GM18909 (cell line): ENCODE results near the gene MEIS2.

Experiments used
- ATAC-seq: cut with Tn5 transposase; IDR thresholded peaks from one replicate; pipeline ENCODE4 v1.9.1; 2021; ENCODE audit warnings: mild to moderate bottlenecking; ENCODE audit not compliant: unreplicated experiment, poor library complexity

MEIS2 gene

DNA sequence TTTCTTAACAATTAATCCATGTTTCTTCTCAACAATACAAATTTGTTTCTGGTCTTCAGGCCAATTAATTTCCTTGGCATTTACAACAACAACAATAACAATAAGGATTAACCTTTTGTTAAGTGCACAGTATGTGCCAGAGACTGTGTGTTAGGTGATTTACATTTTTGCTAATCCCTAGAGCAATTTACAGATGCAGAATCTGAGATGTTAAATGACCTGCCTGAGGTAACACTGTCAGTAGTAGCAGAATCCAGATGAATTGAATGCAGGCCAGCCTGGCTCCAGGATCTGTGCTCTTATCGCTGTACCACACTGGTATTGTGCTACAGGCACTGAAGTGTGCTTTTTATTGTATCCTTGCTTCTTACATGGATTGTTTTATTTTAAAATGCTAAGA lies 122.2 kb downstream of the MEIS2 start:
- no peak for ATAC-seq

DNA sequence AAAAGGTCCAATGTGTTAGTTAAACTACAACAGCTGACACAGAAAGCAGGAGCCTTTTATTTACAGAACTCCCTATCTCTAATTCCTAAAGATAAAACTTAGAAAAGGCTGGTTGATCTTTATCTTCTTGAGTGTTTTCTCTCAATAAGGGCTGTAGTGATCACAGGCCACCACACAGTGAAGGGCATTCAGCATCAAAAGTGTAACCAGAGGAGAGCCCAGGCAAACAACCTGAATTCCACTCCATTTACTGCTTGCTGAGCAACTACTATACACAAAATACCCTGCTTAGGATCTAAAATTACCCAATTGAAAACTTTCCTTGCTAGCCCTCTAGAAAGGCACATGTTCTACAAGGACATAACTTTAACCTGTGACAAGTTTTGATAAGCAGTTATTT lies 122.7 kb downstream of the MEIS2 start:
- ATAC-seq: no peak

DNA sequence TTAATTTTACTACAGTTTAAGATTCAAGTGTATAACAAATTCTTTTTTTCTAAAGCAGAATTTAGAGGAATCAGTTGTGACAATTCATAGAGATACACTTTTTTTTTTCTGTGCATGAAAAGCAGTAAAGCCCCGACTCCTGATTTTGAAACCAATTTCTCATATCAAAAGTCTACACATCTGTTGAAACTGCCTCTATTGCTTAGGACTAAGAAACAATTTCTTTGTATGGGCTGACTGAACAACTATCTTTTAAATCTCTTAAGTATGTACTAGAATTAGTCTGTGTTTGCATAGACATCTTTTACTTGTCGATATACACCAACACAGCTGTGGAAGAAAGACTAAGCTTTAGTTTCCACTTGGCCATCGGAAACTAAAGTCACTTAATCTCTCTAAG lies 127.6 kb downstream of the MEIS2 start:
- ATAC-seq: no peak

DNA sequence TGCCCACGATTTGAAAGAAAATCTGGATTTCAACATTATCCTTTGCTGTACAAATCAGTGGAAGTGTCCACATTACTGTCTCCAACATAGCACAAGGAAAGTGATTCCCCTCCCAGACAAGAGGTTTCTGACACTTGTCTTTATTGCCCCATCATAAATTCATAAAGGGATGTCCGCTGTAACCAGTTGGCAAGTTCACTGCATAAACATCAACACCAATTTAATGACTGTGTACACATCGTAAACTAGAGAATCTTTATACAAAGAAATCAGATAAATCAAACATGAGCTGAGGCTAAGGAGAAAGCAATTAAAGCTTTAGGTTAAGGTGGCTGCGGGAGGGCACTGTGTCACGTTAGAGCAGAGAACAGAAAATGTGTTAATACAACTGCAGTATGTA lies 129.8 kb downstream of the MEIS2 start:
- ATAC-seq: no peak

DNA sequence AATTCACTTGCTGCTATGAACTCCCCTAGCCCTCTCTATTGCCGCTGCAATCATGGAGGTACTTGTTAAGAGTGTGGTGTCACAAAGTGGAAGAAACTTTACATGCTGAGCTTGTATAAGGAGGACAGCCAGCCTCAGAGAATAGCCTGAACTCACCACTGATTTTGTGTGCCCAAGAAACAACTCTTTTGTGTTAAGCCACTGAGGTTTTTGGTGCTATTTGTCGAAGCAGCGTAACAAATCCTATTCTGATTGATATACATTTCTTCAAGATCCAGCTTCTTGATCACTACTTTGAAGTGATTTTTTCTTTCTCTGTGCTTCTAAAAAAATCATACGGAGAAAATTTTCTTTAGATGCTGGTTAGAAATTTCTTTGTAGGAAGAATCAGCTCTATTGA lies 132.4 kb downstream of the MEIS2 start:
- ATAC-seq: no peak

DNA sequence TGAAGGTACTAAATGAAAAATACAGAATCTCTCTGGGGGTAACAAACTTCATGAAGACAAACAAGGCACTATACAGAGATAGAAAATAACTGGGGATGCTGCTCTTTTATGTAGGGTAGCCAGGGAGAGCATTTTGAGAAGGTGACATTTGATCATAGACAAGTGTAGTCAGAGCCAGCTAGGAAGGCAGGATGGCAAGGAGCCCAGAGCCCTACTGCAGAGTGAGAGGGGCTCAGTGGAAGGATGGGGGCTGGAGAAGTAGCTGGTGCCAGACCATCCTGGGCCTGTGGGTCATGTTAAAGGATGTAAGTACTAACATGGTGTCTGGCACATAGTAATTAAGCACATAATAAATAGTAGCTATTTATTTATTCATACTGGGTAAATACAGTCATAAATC lies 133.6 kb downstream of the MEIS2 start:
- no peak for ATAC-seq

DNA sequence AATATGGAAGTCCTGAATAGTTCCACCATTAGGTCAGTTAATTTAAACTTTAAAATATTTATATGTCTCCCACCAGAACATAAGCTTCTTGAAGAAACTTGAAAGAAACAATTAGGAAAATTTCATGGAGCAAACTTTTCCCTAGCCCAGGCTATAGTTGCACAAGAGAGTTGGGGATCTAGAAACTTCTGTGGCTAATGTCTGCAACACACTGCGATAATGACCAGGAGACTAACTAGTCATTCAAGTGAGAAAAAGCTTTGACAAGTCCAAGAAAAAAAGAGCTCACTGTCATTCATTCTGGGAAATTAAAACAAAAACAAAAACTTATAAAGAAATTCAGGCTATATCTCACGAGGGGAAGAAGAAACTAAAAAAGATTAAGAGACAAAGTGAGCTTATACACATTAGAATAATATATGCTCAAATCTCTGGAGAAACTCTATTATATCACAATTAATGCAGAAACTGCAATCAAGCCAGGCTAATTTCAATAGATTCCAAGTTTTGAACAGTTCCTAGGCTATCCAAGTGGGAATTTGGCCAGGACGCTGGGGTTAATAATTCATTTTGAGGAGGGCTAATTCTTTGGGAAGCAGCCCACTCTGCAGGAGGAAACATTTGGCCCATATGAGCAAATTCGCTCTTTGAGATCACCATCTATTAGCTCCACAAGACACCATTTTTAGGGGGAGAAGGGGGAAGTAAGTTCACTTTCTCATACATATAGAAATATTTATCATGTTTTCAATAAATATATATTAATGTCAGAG lies 134.6 kb downstream of the MEIS2 start:
- ATAC-seq: no peak

DNA sequence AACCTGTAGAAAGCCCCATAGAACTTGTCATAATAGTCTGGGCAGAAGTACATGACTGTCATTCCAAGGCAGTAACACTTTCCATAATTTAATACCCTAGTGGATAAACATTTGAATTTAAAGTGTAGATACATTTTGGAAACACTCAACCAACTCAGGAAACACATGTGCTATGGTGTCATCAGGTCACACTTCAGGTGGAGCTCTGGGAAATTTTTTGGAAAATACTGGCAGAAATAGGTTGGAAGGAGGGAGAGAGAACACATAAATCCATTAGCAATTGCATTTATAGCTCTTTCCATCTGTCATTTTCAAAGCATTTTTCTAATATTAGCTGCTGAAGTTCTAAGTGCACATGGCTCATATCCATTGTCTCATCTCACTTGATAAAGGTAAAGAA lies 135.7 kb downstream of the MEIS2 start:
- no peak for ATAC-seq

DNA sequence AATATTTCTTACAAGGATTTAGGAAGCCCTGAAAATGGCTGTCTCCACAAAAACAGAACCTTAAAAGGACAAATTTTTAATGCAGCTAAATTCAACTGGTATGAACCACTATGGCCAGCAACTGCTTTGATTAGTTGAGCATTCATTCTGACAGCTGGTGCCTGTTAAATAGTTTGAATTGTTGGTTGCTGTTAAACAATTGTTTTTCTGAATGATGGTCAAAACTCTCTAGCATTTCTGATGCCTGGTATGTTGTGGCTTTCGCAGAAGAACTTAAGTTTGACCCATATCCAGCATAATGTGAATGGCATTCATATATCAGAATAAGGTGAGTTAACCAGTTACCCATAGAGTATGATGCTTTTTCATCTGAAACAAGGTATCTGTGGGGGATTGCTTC lies 138.4 kb downstream of the MEIS2 start:
- no peak for ATAC-seq

DNA sequence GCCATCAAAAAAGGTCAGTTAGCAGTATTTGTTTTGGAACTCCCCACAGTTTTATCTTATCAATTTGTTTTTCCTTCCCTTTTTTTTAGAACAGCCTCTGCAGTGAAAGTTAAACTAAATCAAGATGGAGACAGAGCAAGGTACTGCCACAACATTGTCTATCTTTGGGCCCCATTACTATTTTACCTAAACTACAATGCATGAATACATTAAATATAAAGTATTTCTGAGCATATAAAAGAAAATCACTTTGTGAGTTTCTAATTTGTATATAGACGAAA lies 139.5 kb downstream of the MEIS2 start:
- no peak for ATAC-seq

DNA sequence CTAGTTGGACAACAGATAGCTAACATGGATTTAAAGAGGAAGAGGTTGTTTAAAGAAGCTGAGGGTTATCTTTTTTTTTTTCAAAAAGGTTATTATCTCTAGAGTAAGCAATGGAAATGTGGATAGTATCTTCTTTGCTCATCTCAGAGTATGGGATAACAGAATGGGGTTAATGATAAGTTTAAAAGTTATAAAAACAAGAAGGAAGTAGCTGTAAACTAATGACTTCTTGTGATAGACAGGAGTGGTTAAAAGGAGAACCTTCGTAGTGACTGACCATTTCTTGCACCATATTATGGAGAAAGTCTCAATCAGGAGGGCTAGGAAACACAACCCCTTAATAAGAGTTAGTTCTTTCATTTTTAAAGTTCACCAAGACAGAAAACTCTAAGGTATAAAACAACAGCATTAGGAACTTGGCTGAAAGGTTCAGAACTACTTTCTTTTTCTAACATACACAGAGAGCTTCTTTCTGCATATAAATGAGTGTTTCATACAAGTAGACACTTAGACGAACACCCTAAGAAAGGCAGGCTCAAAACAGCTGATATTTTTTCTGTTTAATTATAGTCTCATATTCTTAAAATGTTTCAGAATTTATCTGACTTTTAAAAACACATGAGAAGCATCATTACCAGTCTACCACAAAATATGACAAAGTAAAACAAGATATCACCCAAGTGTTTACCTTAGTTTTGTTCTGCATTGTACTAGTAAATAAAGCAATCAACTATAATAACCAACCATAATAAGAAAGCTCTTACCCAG lies 140.0 kb downstream of the MEIS2 start:
- no peak for ATAC-seq

DNA sequence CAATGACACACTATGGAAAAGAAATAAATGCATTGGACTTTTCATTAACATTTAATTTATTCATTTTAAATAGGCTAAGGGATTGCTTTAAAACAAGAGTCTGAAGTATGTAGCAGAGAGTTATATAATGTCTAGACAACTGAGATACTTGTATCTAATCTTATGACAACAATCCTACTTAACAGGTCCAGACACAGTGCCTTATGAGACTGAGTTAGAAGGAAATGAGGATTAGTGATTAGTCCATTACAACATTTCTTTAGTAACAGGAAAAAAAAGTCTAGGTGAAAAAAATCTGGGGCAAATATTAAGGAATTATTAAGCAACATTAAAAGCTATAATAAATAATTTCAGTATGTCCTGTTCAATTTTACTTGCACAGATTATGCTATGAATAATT lies 140.6 kb downstream of the MEIS2 start:
- ATAC-seq: no peak

DNA sequence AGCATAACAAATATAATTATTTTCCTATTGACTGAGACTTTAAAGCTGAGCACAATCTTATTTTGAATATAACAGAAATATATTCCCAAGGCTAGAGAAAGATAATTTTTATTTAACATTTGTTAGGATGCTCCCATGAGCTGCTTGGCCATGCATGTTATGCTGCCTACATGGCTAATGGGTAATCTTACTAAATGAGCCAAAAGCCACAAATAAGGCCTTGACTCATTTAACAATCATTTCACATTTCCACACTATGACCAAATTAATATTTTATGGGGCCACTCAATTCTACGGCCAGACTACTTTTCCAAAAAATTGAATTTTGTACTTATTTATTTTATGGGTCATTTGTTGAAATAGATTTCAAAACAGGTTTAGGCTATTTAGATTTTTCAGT lies 141.7 kb downstream of the MEIS2 start:
- no peak for ATAC-seq

DNA sequence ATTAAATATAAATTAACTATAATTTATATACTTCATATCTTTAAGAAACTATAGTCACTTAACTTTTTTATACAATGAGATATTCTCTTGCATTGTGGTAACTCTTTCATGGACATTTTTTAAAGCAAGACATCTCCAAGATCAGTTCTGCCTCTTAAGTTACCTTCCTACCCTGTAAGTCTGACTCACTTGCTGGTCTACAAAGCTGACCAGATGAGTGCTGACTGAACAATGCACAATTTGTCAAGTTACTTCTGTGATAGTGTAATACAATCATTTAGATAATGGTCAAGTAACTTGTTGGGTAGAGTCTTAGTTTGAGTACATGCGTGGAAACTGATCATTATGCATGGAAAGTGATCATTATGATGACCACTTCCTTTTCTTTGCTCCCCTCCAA lies 145.9 kb downstream of the MEIS2 start:
- ATAC-seq: no peak

DNA sequence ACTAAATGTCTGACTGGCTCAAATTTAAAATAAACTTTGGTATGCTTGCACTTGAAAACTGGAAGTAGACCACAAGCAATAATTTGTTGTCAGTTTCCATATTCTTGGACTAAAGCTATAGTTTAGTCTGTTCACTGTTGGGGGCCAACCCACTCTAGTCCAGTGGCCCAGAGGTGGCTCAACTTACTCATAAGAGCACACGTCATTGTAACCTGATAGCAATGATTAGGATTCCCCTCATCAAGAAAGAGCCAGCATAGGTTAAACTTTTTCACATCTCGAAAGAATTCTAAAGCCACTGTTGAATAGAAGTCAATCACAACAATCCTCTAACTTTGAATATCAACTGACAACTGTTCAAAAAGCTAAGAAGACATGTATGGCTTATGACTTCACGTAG lies 147.0 kb downstream of the MEIS2 start:
- no peak for ATAC-seq

DNA sequence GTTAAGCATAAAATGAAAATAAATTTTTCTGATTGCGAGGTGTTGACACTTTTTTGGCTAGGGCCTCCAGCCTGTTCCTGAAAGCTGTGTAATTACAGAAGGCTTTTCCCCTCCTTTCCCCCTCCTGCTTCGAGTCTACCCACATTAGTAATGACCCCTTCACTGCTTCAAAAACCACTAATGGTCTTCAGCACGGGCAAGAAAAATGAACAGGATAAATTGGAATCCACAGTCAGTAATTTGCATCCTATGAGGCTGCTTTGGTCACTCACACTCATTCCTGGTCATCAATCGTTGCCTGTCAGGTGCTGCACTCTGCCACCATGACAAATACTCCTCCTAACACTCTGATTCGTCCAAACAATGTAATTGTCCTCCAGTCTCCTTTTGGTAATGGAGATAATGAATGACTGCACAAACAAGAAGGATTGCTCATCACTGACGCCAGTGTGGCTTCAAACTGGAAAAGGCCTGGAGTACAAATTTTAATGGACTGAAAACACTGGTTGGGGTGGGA lies 148.6 kb downstream of the MEIS2 start:
- no peak for ATAC-seq

DNA sequence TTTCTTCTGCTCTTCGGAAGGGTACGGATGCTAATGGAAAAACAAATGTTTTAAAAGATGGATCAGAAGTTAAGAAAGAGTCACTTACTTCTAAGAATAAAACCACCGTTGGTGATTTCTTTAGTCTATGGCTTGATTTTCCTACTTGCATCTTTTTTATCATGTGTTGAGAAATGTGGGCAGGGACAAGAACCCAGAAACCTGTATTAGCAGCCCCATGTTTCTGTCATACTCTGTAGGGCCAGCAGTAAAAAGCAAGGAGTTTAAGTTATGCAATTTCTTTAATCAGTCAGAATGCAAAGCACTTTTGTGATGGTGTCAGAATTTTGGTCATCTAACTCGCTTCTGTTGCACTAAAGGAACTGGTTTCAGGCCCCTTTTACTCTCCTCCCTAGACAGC lies 150.0 kb downstream of the MEIS2 start:
- no peak for ATAC-seq

DNA sequence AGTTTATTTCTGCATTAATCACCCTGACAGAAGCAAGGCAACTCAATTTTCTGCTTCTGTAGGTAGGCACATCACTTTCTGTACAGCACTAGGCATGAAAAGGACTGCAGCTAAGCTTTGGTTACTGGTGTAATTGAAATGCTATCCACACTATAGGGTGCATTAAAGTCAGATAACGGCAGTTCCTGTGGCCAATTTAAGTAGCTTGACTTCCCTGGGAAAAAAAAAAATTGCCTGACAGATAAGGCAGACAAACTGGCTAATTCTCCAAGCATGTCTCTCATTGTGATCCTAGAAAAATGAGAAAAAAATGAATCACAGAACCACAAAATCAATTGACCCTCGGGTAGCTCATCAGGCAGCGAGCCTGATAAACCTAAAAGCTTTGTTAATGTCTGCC lies 151.4 kb downstream of the MEIS2 start:
- ATAC-seq: no peak

DNA sequence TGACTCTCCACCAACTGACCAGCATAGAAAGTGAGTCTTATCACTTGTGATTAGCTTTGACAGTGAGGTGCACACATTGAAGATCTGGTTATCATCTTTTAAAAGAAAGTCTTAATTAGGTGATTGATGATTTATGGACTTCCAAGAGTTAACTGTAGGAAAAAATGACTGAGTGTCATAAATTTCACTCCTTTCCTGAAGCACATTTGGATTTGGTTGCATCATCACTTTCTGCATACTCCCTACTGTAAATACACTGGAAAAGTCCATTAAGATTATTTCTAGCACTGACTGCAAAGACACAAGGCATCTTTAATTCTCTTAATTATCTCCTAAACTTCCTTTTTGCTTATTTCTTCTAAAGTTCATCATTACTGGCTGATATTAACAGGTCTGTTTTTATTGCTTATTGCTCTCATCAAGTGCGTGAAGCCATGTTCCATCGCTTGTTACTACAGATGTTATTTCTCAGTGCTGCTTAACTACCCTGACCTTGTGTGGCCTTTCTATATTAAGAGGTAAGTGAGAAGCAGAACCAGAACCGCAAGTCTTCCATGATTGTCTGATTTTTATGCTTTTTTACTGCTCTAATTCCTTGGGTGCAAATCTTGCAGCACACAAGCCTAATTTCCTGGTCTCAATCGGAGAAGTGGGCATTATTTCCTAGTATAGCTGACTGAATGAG lies 153.2 kb downstream of the MEIS2 start:
- ATAC-seq: no peak

DNA sequence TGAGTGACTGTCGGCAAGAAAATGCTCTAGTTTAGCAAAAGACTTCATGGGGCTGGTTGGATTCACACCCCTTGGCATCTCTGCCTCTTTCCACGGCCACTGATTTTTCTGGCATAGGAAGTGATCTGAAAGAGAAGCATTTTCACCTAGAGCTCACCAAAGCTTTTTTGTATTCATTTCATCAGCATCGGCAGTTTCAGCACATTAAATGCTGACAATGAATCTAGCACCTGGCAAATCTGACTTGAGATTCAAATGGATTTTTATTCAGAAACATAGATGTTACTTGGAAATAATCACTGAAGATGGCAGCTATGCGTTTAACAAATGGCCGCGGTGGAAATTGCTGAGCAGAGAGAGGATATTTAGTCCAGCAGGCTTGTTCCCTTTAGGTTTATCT lies 155.9 kb downstream of the MEIS2 start:
- no peak for ATAC-seq
